Measurements from ENCODE around the gene YWHAB.

GRCh38 chr20:44837946-44838345 is 47.6 kb upstream of the YWHAB start:
- TF ChIP-seq, protein P1, sequence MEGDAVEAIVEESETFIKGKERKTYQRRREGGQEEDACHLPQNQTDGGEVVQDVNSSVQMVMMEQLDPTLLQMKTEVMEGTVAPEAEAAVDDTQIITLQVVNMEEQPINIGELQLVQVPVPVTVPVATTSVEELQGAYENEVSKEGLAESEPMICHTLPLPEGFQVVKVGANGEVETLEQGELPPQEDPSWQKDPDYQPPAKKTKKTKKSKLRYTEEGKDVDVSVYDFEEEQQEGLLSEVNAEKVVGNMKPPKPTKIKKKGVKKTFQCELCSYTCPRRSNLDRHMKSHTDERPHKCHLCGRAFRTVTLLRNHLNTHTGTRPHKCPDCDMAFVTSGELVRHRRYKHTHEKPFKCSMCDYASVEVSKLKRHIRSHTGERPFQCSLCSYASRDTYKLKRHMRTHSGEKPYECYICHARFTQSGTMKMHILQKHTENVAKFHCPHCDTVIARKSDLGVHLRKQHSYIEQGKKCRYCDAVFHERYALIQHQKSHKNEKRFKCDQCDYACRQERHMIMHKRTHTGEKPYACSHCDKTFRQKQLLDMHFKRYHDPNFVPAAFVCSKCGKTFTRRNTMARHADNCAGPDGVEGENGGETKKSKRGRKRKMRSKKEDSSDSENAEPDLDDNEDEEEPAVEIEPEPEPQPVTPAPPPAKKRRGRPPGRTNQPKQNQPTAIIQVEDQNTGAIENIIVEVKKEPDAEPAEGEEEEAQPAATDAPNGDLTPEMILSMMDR (IDR thresholded peaks at IDR 0.05): no peak
- no peak for TF ChIP-seq POLR2A (IDR thresholded peaks at IDR 0.05)

Measured in testis (tissue), 2 donors.